ELF-1 (cell line): ENCODE results near the gene HARS2.
"Not testable (repeated sequence)": the region's sequence is repeated elsewhere in the genome, so short reads cannot be mapped to it uniquely, and the experiment has no call there.

Source experiments
- DNase-seq: peaks from one replicate; pipeline ENCODE4 v3.0.0-alpha.2; 2016; ENCODE audit warnings: low read depth, low spot score

Gene HARS2

GRCh38 chr5:140700177-140701144 lies 9.2 kb downstream of the HARS2 start, which contains the start of gene ZMAT2:
ZMAT2 (plus strand) TSS chr5:140700447; CDS start chr5:140700461, 14 bp downstream.
- peak; percentile 95 for DNase-seq

- DNase-seq: no peak
Measured at GRCh38 chr5:140707812-140708211, 16.6 kb downstream of the HARS2 start.

GRCh38 chr5:140708787-140709186 lies 17.5 kb downstream of the HARS2 start:
- not testable (repeated sequence) for DNase-seq

- peak; percentile 96 for DNase-seq
Measured at GRCh38 chr5:140710899-140711552, 19.8 kb downstream of the HARS2 start.

GRCh38 chr5:140711794-140712193 lies 20.5 kb downstream of the HARS2 start:
- no peak for DNase-seq

GRCh38 chr5:140713562-140714094 lies 22.4 kb downstream of the HARS2 start:
- no peak for DNase-seq

- not testable (repeated sequence) for DNase-seq
Measured at GRCh38 chr5:140716238-140716637, 25.0 kb downstream of the HARS2 start.

GRCh38 chr5:140718266-140718592 lies 27.0 kb downstream of the HARS2 start:
- no peak for DNase-seq

GRCh38 chr5:140720738-140721137 lies 29.5 kb downstream of the HARS2 start:
- not testable (repeated sequence) for DNase-seq

- DNase-seq: not testable (repeated sequence)
Measured at GRCh38 chr5:140721395-140721794, 30.1 kb downstream of the HARS2 start.

- DNase-seq: peak; percentile 95
Measured at GRCh38 chr5:140725799-140726471, 34.7 kb downstream of the HARS2 start.

- DNase-seq: no peak
Measured at GRCh38 chr5:140733098-140733497, 41.8 kb downstream of the HARS2 start.

GRCh38 chr5:140734354-140734753 lies 43.1 kb downstream of the HARS2 start:
- no peak for DNase-seq

GRCh38 chr5:140737486-140737885 lies 46.2 kb downstream of the HARS2 start:
- DNase-seq: no peak

- no peak for DNase-seq
Measured at GRCh38 chr5:140741967-140742366, 50.7 kb downstream of the HARS2 start.
